ENCODE results near the gene SYT1. TPM values are rescaled to one million over a fixed set of nuclear protein-coding genes. Genes with fewer than 3 reads are reported as not detected.

Gene SYT1
- total and polyA plus RNA-seq, 2 donors (not counting 1 experiment from before 2014, with no cell fraction given): 0.90 to 2.1 TPM

DNA sequence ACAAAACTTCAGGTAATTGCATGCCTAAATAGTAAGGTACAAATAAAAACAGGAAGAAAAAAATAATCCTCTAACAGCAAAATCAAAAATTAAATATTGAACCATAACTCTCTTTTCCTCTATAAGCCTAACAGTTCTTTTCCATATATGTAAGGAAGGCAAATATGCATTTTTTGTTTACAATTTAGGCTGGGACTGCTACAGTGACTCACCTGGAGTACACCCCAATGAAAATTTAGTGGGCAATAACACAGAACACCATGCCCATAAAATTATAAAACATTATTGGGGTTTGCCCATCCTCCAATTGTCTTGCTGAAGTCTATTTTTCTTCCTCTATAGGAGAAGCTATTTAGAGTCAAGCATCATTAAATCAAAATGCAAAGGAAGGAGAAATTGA, 549.2 kb downstream of the SYT1 start:
- H3K9ac ChIP-seq (ENCODE audit: insufficient read depth, low read length): no peak overlapping the region
- no peak overlapping the region for H3K4me2 ChIP-seq (ENCODE audit: extremely low read depth, insufficient read depth, low read length)
- H3K4me3 ChIP-seq (replicated peaks in 1 of 4; ENCODE audit: control extremely low read depth in 1 of 4, insufficient read depth in 1 of 4, low read depth in 3 of 4, low read length in 4 of 4): no peak overlapping the region
- H3K27me3 ChIP-seq (ENCODE audit: control insufficient read depth, insufficient read depth, low read length): no peaks in the 10 kb centered on the region
- H3K36me3 ChIP-seq (ENCODE audit: control insufficient read depth, insufficient read depth, low read length): no peaks in the 10 kb centered on the region
- H3K9me3 ChIP-seq (ENCODE audit: control insufficient read depth, insufficient read depth, low read depth, low read length): no peaks in the 10 kb centered on the region
- no peak overlapping the region for H2AFZ ChIP-seq (ENCODE audit: low read length)
- no peak overlapping the region for H3K27ac ChIP-seq (ENCODE audit: insufficient read depth, low read length)
- DNase-seq (ENCODE audit: low read depth in 2 of 2): no peak
- no peak for TF ChIP-seq CTCF (conservative IDR thresholded peaks at IDR 0.05 in 1 of 2, IDR thresholded peaks at IDR 0.05 in 1 of 2; ENCODE audit: low read depth in 1 of 2, low read length in 2 of 2)
- TF ChIP-seq EZH2 (IDR thresholded peaks at IDR 0.05; ENCODE audit: low read length, missing control alignments): no peak
- H4K20me1 ChIP-seq (ENCODE audit: control insufficient read depth, extremely low read depth, insufficient read depth, low read length): no peaks in the 10 kb centered on the region
- no peaks in the 10 kb centered on the region for H3K79me2 ChIP-seq (ENCODE audit: control insufficient read depth, insufficient read depth, low read length)
- H3K4me1 ChIP-seq (ENCODE audit: control insufficient read depth, extremely low read depth, insufficient read depth, low read length): peaks cover 4% of the 10 kb centered on the region

DNA sequence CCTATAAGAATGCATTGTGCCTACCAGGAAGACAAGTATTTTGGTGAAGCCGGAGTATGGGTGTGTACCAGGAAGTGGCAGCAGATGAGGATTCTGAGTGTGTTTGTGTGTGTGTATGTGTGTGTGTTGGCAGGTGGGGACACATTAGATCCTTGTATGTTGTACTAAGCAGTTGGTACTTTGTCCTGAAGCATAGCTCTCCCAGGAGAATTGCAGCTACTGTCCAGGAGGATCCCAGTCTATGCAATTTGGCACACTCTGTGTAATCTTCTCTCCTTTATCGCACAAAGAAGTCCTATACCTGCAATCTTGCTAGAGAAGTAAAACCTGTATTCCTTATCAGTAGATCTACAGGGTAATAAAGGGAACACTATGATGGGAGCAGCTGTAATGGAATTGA, 549.7 kb downstream of the SYT1 start:
- Histone ChIP-seq H3K9ac (ENCODE audit: insufficient read depth, low read length) (no peak overlapping the region), H3K4me2 (ENCODE audit: extremely low read depth, insufficient read depth, low read length) (no peak overlapping the region), H3K27ac (ENCODE audit: insufficient read depth, low read length) (no peak overlapping the region), H4K20me1 (ENCODE audit: control insufficient read depth, extremely low read depth, insufficient read depth, low read length) (no peaks in the 10 kb centered on the region), H3K27me3 (ENCODE audit: control insufficient read depth, insufficient read depth, low read length) (no peaks in the 10 kb centered on the region), H3K36me3 (ENCODE audit: control insufficient read depth, insufficient read depth, low read length) (no peaks in the 10 kb centered on the region), H3K4me3 (replicated peaks in 1 of 4; ENCODE audit: control extremely low read depth in 1 of 4, insufficient read depth in 1 of 4, low read depth in 3 of 4, low read length in 4 of 4) (no peak overlapping the region), H3K9me3 (ENCODE audit: control insufficient read depth, insufficient read depth, low read depth, low read length) (no peaks in the 10 kb centered on the region), H3K79me2 (ENCODE audit: control insufficient read depth, insufficient read depth, low read length) (no peaks in the 10 kb centered on the region), H3K4me1 (ENCODE audit: control insufficient read depth, extremely low read depth, insufficient read depth, low read length) (peaks cover 3% of the 10 kb centered on the region), H2AFZ (ENCODE audit: low read length) (no peak overlapping the region)
- no peak for DNase-seq (ENCODE audit: low read depth in 2 of 2)
- TF ChIP-seq CTCF (conservative IDR thresholded peaks at IDR 0.05 in 1 of 2, IDR thresholded peaks at IDR 0.05 in 1 of 2; ENCODE audit: low read depth in 1 of 2, low read length in 2 of 2) (no peak), EZH2 (IDR thresholded peaks at IDR 0.05; ENCODE audit: low read length, missing control alignments) (no peak)

DNA sequence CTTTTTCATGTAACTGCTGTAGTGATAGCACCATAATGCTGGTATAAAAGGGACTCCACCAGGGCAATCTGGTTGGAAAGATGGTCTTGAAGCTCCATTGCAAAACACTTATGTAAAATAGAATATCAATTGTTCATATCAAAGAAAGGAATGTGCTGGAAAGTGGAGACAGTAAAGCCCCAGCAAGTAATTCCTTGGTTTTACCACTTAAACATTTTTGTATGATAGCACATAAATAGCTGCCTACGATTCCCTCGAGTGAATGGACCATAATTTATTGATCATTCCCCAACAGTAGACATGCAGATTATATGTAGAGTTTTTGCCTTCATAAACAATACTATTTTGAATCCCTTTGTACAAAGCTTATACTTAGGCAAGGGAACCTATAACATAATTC, 550.7 kb downstream of the SYT1 start:
- H3K79me2 ChIP-seq (ENCODE audit: control insufficient read depth, insufficient read depth, low read length): no peaks in the 10 kb centered on the region
- no peak overlapping the region for H3K27ac ChIP-seq (ENCODE audit: insufficient read depth, low read length)
- H3K4me1 ChIP-seq (ENCODE audit: control insufficient read depth, extremely low read depth, insufficient read depth, low read length): peaks cover 2% of the 10 kb centered on the region
- H3K4me2 ChIP-seq (ENCODE audit: extremely low read depth, insufficient read depth, low read length): no peak overlapping the region
- TF ChIP-seq CTCF (conservative IDR thresholded peaks at IDR 0.05 in 1 of 2, IDR thresholded peaks at IDR 0.05 in 1 of 2; ENCODE audit: low read depth in 1 of 2, low read length in 2 of 2) (no peak), EZH2 (IDR thresholded peaks at IDR 0.05; ENCODE audit: low read length, missing control alignments) (no peak)
- H3K4me3 ChIP-seq (replicated peaks in 1 of 4; ENCODE audit: control extremely low read depth in 1 of 4, insufficient read depth in 1 of 4, low read depth in 3 of 4, low read length in 4 of 4): no peak overlapping the region
- H3K9ac ChIP-seq (ENCODE audit: insufficient read depth, low read length): no peak overlapping the region
- no peaks in the 10 kb centered on the region for H3K27me3 ChIP-seq (ENCODE audit: control insufficient read depth, insufficient read depth, low read length)
- no peaks in the 10 kb centered on the region for H3K9me3 ChIP-seq (ENCODE audit: control insufficient read depth, insufficient read depth, low read depth, low read length)
- H3K36me3 ChIP-seq (ENCODE audit: control insufficient read depth, insufficient read depth, low read length): no peaks in the 10 kb centered on the region
- DNase-seq (ENCODE audit: low read depth in 2 of 2): peak in 1 of 2 donors; percentile 71
- H2AFZ ChIP-seq (ENCODE audit: low read length): no peak overlapping the region
- no peaks in the 10 kb centered on the region for H4K20me1 ChIP-seq (ENCODE audit: control insufficient read depth, extremely low read depth, insufficient read depth, low read length)
